ENCODE measurements around the gene TOR4A.
"Not testable (repeated sequence)": the region's sequence is repeated elsewhere in the genome, so short reads cannot be mapped to it uniquely, and the experiment has no call there.

The TOR4A gene

DNA sequence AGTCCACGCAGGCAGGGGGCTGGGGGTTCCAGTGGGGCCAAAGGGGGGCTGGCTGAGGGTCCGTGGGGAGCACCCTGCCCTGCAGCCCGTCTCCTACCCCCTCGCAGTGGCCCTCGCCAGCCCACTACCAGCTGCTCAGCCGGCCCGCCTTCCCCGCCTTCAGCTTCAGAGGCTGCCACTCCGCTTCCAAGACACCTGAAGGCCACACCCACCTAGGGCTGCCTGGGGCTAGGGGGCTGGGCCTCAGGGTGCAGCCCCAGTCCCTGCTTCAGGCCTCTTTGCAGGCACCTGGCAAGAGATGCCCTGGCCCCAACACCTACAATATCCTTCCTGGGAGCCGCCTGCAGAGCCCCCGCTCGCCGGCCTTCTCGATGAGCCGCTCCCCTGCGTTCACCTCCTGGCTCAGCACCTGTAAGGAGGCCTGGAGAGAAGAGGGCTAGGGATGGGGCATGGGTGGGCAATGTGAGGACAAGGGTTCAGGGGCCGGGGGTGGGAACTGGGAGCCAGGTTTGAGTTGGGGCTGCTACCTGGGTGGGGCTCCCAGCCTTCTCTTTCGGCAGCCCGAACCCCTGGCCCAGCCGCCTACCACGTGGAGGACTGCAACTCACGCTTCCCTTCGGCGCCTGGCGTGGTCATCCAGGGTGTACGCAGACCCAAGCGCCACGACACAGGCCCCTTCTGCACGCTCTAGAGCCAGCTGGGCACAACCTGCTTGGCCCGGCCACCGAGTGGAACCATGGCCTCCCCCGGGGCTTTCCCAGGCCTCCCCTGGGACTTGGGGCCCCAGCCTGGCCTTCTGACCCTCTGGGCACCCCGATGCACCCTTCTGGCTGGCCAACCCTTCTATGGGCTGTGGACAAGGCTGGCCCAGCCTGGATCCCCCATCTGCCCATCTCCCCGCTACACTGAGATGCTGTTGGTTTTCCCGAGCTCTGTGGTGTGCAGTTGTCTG, 24.7 kb upstream of the TOR4A start:
- DNase-seq (ENCODE audit: low read depth in 3 of 3), result no peak

DNA sequence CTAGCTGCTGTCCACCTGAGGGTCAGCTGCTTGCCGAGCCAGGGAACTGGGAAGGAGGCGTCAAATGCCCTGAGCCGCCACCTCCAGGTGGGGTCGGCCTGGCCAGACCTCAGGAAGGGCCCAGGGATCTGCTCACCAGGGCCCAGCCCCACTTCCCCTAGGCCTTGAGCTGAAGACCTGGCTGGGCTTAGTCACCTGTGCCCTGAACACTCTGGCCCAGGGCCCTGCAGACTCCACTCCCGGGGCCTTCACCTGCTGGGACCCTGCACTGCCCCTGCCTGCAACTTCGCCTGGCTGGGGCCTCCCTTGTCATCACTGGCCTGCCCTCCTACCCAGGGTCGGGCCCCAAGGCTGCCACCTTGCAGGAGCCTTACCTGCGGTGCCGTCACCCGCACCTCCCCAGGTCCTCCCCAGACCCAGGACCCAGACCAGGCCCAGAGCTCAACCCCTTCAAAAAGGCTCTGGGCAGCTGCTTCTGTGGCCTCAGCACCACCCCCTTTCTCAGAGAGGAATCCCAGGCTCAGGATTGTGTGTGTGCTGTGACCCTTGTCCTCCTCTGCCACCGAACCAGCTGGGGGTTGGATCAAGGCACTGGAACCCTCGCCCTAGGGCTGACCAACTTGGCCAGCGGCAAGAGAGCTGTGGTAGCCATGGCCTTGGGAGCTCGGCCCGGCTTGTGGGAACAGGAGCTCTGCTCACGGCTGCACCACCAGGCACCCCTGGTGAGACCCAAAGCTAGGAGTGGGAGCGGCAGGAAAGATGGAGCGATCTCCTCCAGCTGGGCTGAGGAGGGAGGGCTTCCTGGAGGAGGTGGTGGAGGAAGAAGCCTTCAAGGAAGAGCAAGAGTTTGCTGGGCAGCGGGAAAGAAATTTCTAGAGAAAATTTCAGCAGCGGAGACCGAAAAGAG, 23.6 kb upstream of the TOR4A start:
- DNase-seq (ENCODE audit: low read depth in 3 of 3), result no peak

DNA sequence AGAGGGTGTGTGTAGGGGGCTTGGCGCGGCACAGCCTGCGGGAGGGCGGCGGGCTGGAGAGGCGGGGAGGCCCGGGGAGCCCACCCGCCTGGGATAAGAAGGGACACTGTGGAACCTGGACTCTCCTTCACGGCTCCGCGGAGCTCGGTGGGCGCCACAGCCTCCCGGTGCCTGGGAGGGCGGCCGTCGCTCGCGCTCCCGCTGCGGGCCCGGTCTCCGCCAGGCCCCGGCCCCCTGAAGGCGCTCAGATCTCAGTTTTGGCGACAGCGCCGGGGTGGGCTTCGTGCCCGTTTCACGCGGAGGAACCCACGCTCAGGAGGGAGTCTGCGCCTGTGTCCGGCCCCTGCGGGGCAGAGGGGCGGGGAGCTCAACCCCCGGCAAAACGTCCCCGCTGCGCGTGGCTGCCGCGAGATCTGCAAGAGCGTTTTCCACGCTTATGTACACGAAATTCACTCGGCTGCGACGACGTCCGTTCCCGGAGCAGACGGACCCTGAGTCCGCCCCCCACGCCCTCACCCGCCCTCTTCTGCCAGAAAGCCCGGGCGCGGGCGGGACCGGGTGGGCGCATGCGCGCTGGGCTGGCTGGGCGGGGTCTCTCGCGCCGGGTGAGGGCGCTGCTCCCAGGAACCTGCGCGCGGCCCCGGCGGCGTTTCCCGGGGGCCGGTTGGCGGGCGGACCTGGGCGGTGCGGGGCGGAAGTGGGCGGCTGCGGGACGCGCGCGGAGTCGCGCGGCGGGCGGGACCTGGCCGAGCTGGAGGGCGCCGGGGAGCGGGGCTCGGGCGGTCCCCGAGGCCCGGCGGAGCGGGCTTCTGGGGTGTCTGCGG, 22.7 kb upstream of the TOR4A start, which contains the start of gene NELFB:
TSS of gene NELFB (plus strand) at position 704 of the 824 bp plus-strand sequence.
- peak; percentile 86 to 96 (median 96) for DNase-seq (ENCODE audit: low read depth in 3 of 3)

DNA sequence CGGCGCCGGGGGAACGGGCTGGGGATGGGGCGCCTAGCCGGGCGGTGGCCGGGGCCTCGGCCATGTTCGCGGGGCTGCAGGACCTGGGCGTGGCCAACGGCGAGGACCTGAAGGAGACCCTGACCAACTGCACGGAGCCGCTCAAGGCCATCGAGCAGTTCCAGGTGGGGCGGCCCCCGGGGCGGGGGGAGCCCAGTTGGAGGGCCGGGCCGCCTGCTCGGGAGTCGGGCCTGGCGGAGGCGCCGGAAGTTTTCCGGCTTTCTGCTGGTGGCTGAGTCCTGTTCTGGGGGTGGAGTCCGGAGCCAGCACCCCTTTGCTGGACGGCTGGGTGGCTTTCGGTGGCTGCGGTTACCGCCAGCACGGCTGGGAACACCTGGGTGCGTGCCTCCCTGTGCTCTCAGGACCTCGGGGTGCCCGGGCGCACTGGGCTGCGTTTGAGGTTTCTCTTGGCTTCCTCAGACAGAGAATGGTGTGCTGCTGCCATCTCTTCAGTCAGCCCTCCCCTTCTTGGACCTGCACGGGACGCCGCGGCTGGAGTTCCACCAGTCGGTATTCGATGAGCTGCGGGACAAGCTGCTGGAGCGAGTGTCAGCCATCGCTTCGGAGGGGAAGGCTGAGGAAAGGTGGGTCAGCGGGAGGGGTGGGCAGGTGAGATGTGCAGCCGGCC, 21.9 kb upstream of the TOR4A start:
- DNase-seq (ENCODE audit: low read depth in 3 of 3), result no peak

DNA sequence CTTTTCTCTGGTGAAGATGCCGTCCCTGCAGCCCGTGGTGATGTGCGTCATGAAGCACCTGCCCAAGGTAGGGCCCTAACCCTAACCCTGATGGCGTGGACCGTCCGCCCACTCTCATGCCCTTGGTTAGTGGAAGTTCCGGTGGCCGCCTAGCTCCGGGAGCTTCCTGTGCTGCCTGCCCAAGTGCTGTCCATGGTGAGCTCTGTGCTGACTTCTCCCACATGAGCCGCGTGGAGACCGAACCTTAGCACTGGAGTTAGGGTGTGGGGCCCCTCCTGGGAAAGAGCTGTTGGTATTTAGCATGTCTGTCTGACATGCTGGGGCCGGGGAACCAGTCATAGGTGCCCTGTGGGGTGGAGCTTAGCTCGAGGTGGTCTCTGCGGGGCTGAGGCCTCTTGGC, 21.2 kb upstream of the TOR4A start:
- no peak for DNase-seq (ENCODE audit: low read depth in 3 of 3)

DNA sequence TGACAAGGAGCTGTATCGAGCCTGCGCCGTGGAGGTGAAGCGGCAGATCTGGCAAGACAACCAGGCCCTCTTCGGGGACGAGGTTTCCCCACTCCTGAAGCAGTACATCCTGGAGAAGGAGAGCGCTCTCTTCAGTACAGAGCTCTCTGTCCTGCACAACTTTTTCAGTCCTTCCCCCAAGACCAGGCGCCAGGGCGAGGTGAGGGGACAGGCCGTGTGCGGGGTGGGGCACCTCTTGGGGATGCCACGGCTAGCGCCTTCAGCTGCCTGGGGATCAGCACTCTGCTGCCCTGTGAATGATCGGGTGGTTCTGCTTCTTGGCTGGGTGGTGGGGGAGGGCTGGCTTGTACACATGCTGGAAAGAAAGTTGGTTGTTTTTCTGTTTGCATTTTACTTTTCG, 20.7 kb upstream of the TOR4A start:
- DNase-seq (ENCODE audit: low read depth in 3 of 3), result no peak

DNA sequence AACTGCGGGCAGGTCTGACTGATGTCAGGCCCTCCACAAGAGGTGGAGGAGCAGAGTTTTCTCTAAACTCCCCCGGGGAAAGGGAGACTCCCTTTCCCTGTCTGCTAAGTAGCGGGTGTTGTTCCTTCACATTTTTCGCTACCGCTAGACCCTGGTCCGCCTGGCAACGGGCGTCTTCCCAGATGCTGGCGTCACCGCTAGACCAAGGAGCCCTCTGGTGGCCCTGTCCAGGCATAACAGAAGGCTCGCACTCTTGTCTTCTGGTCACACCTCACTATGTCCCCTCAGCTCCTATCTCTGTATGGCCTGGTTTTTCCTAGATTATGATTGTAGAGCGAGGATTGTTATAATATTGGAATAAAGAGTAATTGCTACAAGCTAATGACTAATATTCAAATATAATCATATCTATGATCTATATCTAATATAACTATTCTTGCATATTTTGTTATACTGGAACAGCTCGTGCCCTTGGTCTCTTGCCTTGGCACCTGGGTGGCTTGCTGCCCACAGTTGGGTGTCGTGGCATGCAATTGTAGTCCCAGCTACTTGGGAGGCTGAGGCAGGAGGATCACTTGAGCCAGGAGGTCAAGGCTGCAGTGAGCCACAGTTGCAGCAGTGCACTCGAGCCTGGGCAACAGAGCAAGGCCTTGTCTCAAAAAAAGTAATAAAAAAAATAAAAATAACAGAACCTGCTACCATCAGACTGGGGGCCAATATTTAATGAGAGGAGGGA, 15.2 kb upstream of the TOR4A start:
- not testable (repeated sequence) for DNase-seq (ENCODE audit: low read depth in 3 of 3)

DNA sequence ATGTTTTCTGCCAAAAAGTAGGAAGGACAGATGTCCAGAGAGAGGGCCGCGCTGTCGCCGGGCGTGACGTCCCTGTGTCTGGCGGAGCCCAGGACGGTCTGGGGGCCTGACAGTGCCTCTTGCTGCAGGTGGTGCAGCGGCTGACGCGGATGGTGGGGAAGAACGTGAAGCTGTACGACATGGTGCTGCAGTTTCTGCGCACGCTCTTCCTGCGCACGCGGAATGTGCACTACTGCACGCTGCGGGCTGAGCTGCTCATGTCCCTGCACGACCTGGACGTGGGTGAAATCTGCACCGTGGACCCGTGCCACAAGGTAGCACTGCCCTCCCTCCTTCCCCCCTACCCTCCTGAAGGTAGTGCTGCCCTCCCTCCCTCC, 14.6 kb upstream of the TOR4A start:
- DNase-seq (ENCODE audit: low read depth in 3 of 3), result no peak

DNA sequence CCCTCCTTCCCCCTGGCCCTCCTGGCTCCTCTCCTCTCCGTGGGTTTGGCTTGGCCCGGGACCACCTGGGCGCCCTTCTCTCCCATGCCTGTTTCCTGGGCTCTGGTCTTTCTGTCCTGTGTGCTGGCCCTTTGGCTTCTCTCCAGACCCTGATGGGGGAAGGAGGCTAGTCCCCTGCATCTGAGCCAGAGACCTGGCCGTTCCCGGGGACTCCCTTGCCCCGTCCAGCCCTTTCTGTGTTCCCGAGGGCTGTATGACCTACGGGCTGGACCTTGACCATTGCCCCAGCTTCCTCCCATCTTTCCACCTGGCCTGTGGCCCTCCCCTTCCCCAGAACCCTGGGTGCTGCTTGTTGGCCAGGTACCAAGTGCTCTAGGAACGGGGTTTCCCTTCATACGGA, 14.0 kb upstream of the TOR4A start:
- DNase-seq (ENCODE audit: low read depth in 3 of 3), result no peak

DNA sequence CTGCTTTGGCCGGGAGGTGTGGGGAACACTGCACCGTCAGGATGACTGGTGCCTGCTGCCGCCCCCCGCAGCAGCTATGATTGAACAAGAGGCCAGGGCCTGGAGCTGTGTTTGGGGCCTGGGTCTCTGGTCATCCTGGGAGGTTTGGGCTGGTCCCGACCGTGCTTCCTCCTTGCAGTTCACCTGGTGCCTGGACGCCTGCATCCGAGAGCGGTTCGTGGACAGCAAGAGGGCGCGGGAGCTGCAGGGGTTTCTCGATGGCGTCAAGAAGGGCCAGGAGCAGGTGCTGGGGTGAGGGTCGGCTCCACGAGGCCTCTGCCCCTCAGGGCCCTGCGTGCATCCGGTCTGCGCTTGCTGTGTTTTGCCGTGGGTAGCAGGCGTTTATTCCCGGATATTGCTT, 13.5 kb upstream of the TOR4A start:
- DNase-seq (ENCODE audit: low read depth in 3 of 3), result no peak

DNA sequence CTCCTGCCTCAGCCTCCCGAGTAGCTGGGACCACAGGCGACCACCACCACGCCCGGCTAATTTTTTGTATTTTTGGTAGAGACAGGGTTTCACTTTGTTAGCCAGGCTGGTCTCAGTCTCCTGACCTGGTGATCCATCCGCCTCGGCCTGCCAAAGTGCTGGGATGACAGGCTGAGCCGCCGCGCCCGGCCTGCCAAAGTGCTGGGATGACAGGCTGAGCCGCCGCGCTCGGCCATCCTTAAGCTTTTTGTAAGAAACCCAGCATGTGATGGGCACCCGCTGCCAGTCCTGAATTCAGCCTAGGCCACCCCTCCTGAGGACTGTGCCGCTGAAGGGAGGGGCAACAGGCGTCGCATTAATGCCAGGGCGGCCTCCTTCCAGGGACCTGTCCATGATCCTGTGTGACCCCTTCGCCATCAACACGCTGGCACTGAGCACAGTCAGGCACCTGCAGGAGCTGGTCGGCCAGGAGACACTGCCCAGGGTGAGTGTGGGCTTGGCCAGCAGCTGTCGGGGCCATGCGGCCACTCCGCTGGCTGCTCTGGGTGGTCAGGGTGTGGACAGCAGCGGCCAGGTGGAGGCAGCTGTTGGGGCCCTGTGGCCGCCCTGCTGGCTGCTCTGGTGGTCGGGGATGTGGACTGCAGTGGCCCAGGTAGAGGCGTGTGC, 11.9 kb upstream of the TOR4A start:
- no peak for DNase-seq (ENCODE audit: low read depth in 3 of 3)

DNA sequence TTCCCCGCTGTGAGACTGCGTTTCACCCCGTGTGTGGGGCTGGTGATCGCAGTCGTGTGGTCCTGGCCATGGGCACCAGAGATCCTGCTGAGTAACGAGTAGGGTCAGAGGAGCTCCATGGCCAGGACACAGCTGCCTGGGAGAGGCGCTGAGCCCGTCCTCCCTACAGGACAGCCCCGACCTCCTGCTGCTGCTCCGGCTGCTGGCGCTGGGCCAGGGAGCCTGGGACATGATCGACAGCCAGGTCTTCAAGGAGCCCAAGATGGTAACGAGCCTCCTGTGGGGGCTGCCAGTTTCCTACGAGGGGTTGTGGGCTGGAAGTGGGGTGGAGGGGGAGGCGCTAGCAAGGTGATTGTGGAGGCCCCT, 11.4 kb upstream of the TOR4A start:
- DNase-seq (ENCODE audit: low read depth in 3 of 3), result no peak

DNA sequence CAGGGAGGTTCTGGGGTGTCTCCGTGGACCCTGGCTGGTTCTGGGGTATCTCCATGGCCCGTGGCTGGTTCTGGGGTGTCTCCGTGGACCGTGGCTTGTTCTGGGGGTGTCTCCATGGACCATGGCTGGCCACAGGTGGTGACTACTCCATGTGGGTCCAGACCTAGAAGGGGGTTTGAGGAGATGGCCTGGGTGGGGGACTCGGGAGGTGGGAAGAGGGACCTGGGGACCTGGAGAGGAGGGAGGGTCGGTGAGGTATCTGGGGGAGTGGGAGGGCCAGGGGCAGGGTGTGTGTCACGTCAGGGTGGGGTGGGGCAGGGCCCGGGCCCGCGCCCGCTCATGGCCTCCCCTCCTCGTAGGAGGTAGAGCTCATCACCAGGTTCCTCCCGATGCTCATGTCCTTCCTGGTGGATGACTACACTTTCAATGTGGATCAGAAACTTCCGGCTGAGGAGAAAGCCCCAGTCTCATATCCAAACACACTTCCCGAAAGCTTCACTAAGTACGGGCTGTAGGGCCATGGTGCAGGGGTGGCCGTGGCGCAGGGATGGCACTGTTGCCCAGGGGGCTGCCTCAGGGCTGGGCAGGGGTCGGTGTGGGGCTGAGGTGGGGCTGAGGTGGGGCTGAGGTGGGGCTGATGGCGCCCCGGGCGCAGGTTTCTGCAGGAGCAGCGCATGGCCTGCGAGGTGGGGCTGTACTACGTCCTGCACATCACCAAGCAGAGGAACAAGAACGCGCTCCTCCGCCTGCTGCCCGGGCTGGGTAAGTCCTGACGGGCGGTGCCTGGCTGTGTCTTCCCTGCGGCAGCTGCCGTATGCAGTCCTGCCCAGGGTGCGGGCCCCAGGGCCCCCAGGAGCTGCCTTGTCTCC, 10.7 kb upstream of the TOR4A start:
- no peak for DNase-seq (ENCODE audit: low read depth in 3 of 3)

DNA sequence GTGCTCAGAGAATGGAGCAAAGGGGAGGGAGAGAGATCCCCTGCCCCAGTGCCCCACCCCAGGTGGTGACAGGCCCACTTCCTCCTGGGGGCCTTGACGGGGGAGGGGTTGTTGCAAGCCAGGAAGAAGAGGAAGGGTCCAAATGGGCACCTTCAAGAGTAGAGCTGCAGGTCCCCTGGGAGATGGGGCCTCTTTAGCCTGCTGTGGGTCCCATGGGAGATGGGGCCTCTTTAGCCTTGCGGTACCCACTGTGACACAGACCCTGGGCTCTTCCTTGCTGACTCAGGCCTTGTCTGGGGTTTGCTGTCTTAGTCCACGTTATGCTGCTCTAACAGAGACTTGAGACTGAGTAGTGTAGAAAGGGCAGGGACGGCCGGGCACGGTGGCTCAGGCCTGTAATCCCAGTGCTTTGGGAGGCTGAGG, 9.6 kb upstream of the TOR4A start:
- DNase-seq (ENCODE audit: low read depth in 3 of 3), result no peak

DNA sequence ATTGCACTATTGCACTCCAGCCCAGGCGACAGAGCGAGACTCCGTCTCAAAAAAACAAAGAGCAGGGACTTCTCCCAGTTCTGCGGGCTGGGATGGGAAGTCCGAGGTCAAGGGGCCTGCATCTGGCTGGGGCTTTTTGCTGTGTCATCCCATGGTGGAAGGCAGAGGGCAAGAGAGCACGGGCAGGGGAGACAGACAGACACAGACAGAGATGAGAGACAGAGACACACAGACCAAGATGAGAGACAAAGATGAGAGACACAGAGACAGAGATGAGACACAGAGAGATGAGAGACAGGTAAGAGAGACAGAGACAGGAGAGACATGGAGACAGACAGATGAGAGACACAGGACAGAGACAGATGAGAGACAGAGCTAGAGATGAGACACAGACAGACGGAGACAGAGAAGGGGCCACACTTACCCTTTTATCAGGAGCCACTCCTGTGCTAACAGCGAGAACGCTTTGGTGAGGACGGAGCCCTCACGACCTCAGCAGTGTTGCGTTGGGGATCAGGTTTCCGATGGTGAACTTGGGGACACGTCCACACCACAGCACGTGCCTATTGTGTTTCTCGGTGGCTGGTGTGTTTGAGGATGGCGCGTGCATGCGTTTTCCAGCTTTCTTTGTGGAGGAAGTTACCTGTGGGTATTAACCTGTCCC, 8.9 kb upstream of the TOR4A start:
- no peak for DNase-seq (ENCODE audit: low read depth in 3 of 3)

DNA sequence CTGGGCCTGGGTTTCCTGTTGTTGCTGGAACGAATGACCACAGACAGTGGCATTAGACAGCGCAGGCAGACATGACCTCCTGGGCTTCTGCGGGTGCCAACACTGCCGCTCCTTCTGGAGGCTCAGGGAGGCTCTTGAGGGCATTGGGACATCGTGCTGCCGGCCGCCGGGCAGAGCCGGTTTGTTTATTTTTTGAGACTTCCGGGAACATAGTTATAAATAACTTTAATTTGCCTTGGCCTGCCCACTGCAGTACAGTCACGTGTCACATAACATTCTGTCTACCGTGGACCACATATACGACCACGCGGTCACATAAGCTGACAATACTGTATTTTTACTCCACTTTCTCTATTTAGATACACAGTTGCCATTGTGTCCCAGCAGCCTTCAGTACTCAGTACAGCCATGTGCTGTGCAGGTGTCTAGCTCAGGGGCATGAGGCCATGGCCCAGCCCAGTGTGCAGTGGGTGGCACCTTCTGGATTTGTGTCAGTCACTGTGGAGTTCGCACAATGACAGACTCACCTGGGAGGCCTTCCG, 8.2 kb upstream of the TOR4A start:
- DNase-seq (ENCODE audit: low read depth in 3 of 3), result no peak

DNA sequence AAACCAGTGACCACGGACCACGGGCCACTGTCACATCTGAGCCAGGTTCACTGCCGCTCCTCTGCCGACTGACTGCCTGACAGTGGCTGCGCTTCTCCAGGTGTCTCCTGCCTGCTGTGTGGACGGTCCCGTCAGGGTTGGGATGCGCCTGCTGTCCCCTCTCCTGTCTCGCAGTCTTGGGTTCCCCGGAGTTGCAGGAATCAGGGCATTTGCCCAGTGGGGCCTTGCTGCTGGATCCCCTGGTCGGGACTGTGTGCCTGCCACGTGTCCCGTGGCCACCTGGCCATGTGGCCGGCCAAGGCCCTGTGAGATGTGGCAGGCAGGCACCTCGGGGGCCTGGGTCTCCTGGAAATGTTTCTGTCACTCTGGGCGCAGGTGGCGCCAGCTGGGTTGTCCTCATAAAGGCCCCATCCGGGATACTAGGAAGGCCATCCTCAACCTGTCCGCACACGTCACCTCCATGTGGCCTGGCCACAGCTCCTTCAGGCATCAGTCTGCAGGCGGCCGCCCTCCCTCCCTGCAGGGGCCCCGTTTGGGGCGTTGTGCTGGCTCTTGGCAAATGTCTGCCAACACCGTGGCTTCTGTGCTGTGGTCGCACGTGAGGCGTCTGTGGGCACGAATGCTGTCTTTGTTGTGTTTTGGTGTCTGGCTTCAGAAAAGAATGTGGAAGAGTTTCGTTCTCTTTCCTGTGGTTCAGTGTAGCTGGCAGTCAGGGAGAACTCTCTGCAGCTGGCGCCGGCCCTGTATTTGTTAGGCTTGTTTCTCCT, 6.4 kb upstream of the TOR4A start:
- DNase-seq (ENCODE audit: low read depth in 3 of 3), result no peak

Data from stimulated activated CD4-positive, alpha-beta T cell treated with anti-CD3 and anti-CD28 coated beads, TNF-alpha, amount 100 ng/mL, for 48 hours (primary cell).